SIG-M5 treated with dmso at 0.1 percent for 504 hours (cell line): Measurements from ENCODE around the gene CHMP3.
"Not testable (repeated sequence)": the region's sequence is repeated elsewhere in the genome, so short reads cannot be mapped to it uniquely, and the experiment has no call there.

Source experiments
- DNase-seq: peaks from one replicate; lab custom pipeline; 2025; ENCODE audit not compliant: unreplicated experiment; lab: John Stamatoyannopoulos, UW

Gene CHMP3

GRCh38 chr2:86562922-86563649, at the start of gene CHMP3:
Gene CHMP3, minus strand, starts transcription at chr2:86563443. Its CDS starts 95 bp downstream, at chr2:86563348.
- peak; percentile 97 for DNase-seq

GRCh38 chr2:86610871-86611270, 47.6 kb upstream of the CHMP3 start:
- DNase-seq = no peak

- no peak for DNase-seq
These were observed 45.7 kb upstream of the CHMP3 start for GRCh38 chr2:86608832-86609410.

GRCh38 chr2:86603905-86604304, 40.7 kb upstream of the CHMP3 start:
- DNase-seq = no peak

- DNase-seq = no peak
These were observed 35.7 kb upstream of the CHMP3 start for GRCh38 chr2:86598966-86599365.

- no peak for DNase-seq
These were observed 32.9 kb upstream of the CHMP3 start for GRCh38 chr2:86596118-86596517.

GRCh38 chr2:86593266-86593665, 30.0 kb upstream of the CHMP3 start:
- DNase-seq = no peak

GRCh38 chr2:86592547-86593230, 29.4 kb upstream of the CHMP3 start:
- no peak for DNase-seq

GRCh38 chr2:86589701-86590100, 26.5 kb upstream of the CHMP3 start:
- not testable (repeated sequence) for DNase-seq

- DNase-seq = peak; percentile 68
These were observed 21.1 kb upstream of the CHMP3 start for GRCh38 chr2:86584151-86584913.

- DNase-seq = no peak
These were observed 17.3 kb upstream of the CHMP3 start for GRCh38 chr2:86580560-86580959.

GRCh38 chr2:86577817-86578456, 14.7 kb upstream of the CHMP3 start:
- peak; percentile 7 for DNase-seq

- no peak for DNase-seq
These were observed 6.8 kb upstream of the CHMP3 start for GRCh38 chr2:86570059-86570458.

- no peak for DNase-seq
These were observed 3.6 kb upstream of the CHMP3 start for GRCh38 chr2:86566821-86567190.

- DNase-seq = no peak
These were observed 3.0 kb upstream of the CHMP3 start for GRCh38 chr2:86566158-86566820.

GRCh38 chr2:86563650-86564061, 413 bp upstream of the CHMP3 start:
- DNase-seq = no peak

- no peak for DNase-seq
These were observed 740 bp downstream of the CHMP3 start for GRCh38 chr2:86562485-86562921.

- DNase-seq = no peak
These were observed 5.4 kb downstream of the CHMP3 start for GRCh38 chr2:86557836-86558235.

- no peak for DNase-seq
These were observed 6.7 kb downstream of the CHMP3 start for GRCh38 chr2:86556508-86556907.

GRCh38 chr2:86552889-86553288, 10.4 kb downstream of the CHMP3 start:
- DNase-seq = no peak
